ENCODE measurements around the gene UBE2E2.

DNA sequence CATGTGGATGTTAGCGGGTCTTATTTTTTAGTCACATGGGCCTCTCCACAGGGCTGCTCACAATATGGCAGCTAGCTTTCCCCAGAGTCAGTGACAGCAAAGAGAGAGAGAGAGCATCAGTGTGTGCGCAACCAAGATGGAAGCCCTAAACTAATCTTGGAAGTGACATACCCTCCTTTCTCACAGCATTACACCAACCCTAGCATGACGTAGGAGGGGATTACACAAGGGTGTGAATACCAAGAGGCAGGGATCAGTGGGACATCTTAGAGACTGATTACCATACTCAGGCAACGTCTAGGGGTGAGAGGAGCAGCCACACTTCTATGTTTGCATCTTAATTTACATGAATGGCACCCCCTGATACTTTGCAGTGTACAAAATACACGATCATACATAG is 3.5 kb upstream of the UBE2E2 start:
- TF ChIP-seq CTCF (IDR thresholded peaks at IDR 0.05; ENCODE audit: low read depth, low read length) (no peak), POLR2A (IDR thresholded peaks at IDR 0.05; ENCODE audit: extremely low read depth, insufficient read length) (no peak), MYC (IDR thresholded peaks at IDR 0.05; ENCODE audit: low read depth, low read length) (no peak), MAX (IDR thresholded peaks at IDR 0.05; ENCODE audit: low read depth, low read length) (no peak)
